ENCODE measurements around the gene GMPR2.
"Not testable (repeated sequence)": the region's sequence is repeated elsewhere in the genome, so short reads cannot be mapped to it uniquely, and the experiment has no call there.

- TF ChIP-seq CTCF, POLR2A (IDR thresholded peaks at IDR 0.05): not testable (repeated sequence)
Observed at GRCh38 chr14:24245350-24245749, 12.6 kb downstream of the GMPR2 start.

Data from testis (tissue), 2 donors.